Neural cell (in vitro differentiated cells): Measurements from ENCODE around the gene PHOX2B. TPM values are rescaled to one million over a fixed set of nuclear protein-coding genes. Genes with fewer than 3 reads are reported as not detected.

Experiments used
- H2AFZ ChIP-seq: fragments of 200-600, 300-800 bp; sonication (generic), shearing (Covaris generic); 2 replicates; pipeline ENCODE4 v1.6.0; 2014; ENCODE audit warnings: low read depth, mild to moderate bottlenecking, antibody characterized with exemption, low read length, moderate library complexity
- H3F3A ChIP-seq: fragments of 200-600 bp; shearing (Covaris generic); 2 replicates; pipeline ENCODE4 v1.6.1; 2016; ENCODE audit warnings: mild to moderate bottlenecking, moderate library complexity, mixed read lengths, antibody characterized with exemption, low read length; ENCODE audit not compliant: insufficient read depth, poor library complexity, severe bottlenecking
- H3K27ac ChIP-seq: fragments of 200-600, 300-800 bp; sonication (generic), shearing (Covaris generic); 2 replicates; pipeline ENCODE4 v1.5.1; 2014; ENCODE audit warnings: mild to moderate bottlenecking, low read length, moderate library complexity
- H3K27me3 ChIP-seq: fragments of 300-800, 200-600 bp; sonication (generic), shearing (Covaris generic); 2 replicates; pipeline ENCODE4 v1.6.0; 2014; ENCODE audit warnings: mild to moderate bottlenecking, low read depth, low read length, moderate library complexity; ENCODE audit not compliant: insufficient read depth
- H3K36me3 ChIP-seq: fragments of 300-800, 200-600 bp; sonication (generic), shearing (Covaris generic); 2 replicates; pipeline ENCODE4 v1.5.1; 2014; ENCODE audit warnings: mild to moderate bottlenecking, antibody characterized with exemption, low read length, moderate library complexity; ENCODE audit not compliant: insufficient read depth
- H3K4me2 ChIP-seq: fragments of 300-800, 200-600 bp; sonication (generic), shearing (Covaris generic); 2 replicates; pipeline ENCODE4 v1.6.0; 2014; ENCODE audit warnings: mild to moderate bottlenecking, low read length
- H3K4me3 ChIP-seq: fragments of 300-800, 200-600 bp; sonication (generic), shearing (Covaris generic); 2 replicates; pipeline ENCODE4 v1.5.1; 2014; ENCODE audit warnings: mild to moderate bottlenecking, low read length, moderate library complexity
- H3K79me2 ChIP-seq: fragments of 200-600 bp; shearing (Covaris generic); replicated peaks from 2 replicates; pipeline ENCODE4 v1.6.0; 2014; ENCODE audit warnings: mild to moderate bottlenecking, low read length, moderate library complexity; ENCODE audit not compliant: insufficient read depth
- H3K9ac ChIP-seq: fragments of 300-800, 200-600 bp; sonication (generic), shearing (Covaris generic); 2 replicates; pipeline ENCODE4 v1.6.1; 2016; ENCODE audit warnings: mild to moderate bottlenecking, low read length, mixed read lengths
- H3K9me2 ChIP-seq: fragments of 200-600 bp; shearing (Covaris generic); 2 replicates; pipeline ENCODE4 v1.6.1; 2016; ENCODE audit warnings: mild to moderate bottlenecking, low read length, mixed read lengths; ENCODE audit not compliant: insufficient read depth
- H3K9me3 ChIP-seq: fragments of 200-600, 300-800 bp; sonication (generic), shearing (Covaris generic); 2 replicates; pipeline ENCODE4 v1.6.1; 2016; ENCODE audit warnings: mild to moderate bottlenecking, mixed run types, low read length, moderate library complexity, mixed read lengths
- H4K20me1 ChIP-seq: fragments of 200-600 bp; shearing (Covaris generic); 2 replicates; pipeline ENCODE4 v1.6.1; 2016; ENCODE audit warnings: mild to moderate bottlenecking, mixed run types; ENCODE audit not compliant: insufficient read depth
- CTCF ChIP-seq: fragments of 450-650 bp; IDR thresholded peaks from 2 replicates; pipeline ENCODE4 v1.5.1; 2014; ENCODE audit warnings: antibody characterized with exemption, mild to moderate bottlenecking, moderate library complexity; ENCODE audit not compliant: poor library complexity, severe bottlenecking
- EP300 ChIP-seq: fragments of 450-650 bp; conservative IDR thresholded peaks from 2 replicates; pipeline ENCODE4 v1.6.1; 2014; ENCODE audit warnings: antibody characterized with exemption, mild to moderate bottlenecking, moderate library complexity; ENCODE audit not compliant: poor library complexity, severe bottlenecking
- EZH2 ChIP-seq: fragments of 200-600, 300-800 bp; shearing (Covaris generic), sonication (generic); IDR thresholded peaks from 2 replicates; pipeline ENCODE4 v1.6.1; 2014; ENCODE audit warnings: antibody characterized with exemption, low read length, borderline replicate concordance, mild to moderate bottlenecking; ENCODE audit not compliant: insufficient read depth, poor library complexity, severe bottlenecking
- MXI1 ChIP-seq: fragments of 450-650 bp; conservative IDR thresholded peaks from 2 replicates; pipeline ENCODE4 v1.6.1; 2014; ENCODE audit warnings: antibody characterized with exemption, mild to moderate bottlenecking; ENCODE audit not compliant: poor library complexity, severe bottlenecking
- POLR2AphosphoS5 ChIP-seq: IDR thresholded peaks from 2 replicates; pipeline ENCODE4 v1.6.1; 2012
- RAD21 ChIP-seq: fragments of 450-650 bp; conservative IDR thresholded peaks from 2 replicates; pipeline ENCODE4 v1.6.1; 2014; ENCODE audit warnings: antibody characterized with exemption, mild to moderate bottlenecking, moderate library complexity
- REST ChIP-seq: IDR thresholded peaks from 2 replicates; pipeline ENCODE4 v1.6.1; 2012; ENCODE audit warnings: borderline replicate concordance
- SMC3 ChIP-seq: fragments of 450-650 bp; conservative IDR thresholded peaks from 2 replicates; pipeline ENCODE4 v1.6.1; 2014; ENCODE audit warnings: antibody characterized with exemption, mild to moderate bottlenecking, moderate library complexity; ENCODE audit not compliant: poor library complexity
- TAF1 ChIP-seq: IDR thresholded peaks from 2 replicates; pipeline ENCODE4 v1.6.1; 2012; ENCODE audit warnings: low read depth
- polyA plus RNA-seq: library from polyadenylated mRNA; depleted of rRNA; stranded (reverse); fragments of >200 nt; gene quantifications from 2 replicates; pipeline ENCODE4 v1.2.3, GENCODE V29; 2014

PHOX2B gene
- polyA plus RNA-seq, 1 donor from 2014 or later, result not detected

DNA sequence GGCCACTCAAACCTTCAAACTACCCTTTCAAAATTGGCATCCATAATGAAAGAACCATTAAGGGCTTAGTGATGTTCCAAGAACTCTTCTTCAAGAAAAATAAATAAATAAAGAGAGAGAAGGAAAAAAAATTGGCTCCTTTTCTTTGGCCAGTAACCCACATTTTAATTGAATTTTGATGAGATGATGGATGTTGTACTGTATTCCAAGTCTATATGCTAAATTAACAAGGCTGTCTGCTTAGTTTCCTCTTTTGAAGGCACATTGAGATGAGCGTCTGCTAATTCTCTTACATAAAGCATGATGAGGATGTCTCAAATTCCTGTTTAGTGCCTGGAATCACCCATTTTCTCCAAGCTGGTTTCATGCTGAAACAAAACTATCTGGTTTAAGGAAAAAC lies 33.4 kb downstream of the PHOX2B start:
- H3K27ac ChIP-seq, result no peak overlapping the region
- no peaks in the 10 kb centered on the region for H3F3A ChIP-seq
- no peaks in the 10 kb centered on the region for H3K9me3 ChIP-seq
- H3K4me2 ChIP-seq, result no peak overlapping the region
- no peak overlapping the region for H3K4me3 ChIP-seq
- no peaks in the 10 kb centered on the region for H3K36me3 ChIP-seq
- H3K9me2 ChIP-seq, result no peaks in the 10 kb centered on the region
- TF ChIP-seq TAF1 (no peak), EZH2 (no peak), REST (no peak), EP300 (no peak), MXI1 (no peak), SMC3 (no peak), POLR2AphosphoS5 (no peak), CTCF (no peak), RAD21 (no peak)
- H3K9ac ChIP-seq, result no peak overlapping the region
- H4K20me1 ChIP-seq, result no peaks in the 10 kb centered on the region
- no peaks in the 10 kb centered on the region for H3K27me3 ChIP-seq
- no peak overlapping the region for H2AFZ ChIP-seq
- no peaks in the 10 kb centered on the region for H3K79me2 ChIP-seq

- TF ChIP-seq REST (no peak), POLR2AphosphoS5 (no peak), EP300 (no peak), EZH2 (no peak), MXI1 (no peak), CTCF (no peak), RAD21 (no peak), SMC3 (no peak), TAF1 (no peak)
- Histone ChIP-seq H3K4me2 (no peak overlapping the region), H3K79me2 (no peaks in the 10 kb centered on the region), H3K4me3 (no peak overlapping the region), H4K20me1 (no peaks in the 10 kb centered on the region), H3K27ac (no peak overlapping the region), H3K27me3 (no peaks in the 10 kb centered on the region), H2AFZ (no peak overlapping the region), H3K9me3 (no peaks in the 10 kb centered on the region), H3K36me3 (no peaks in the 10 kb centered on the region), H3K9me2 (no peaks in the 10 kb centered on the region), H3K9ac (no peak overlapping the region), H3F3A (no peaks in the 10 kb centered on the region)
Observed at GRCh38 chr4:41714364-41715000, 34.0 kb downstream of the PHOX2B start.
